Esophagus squamous epithelium (tissue), 4 donors: ENCODE measurements around the gene RPS6KC1.

Source experiments
- POLR2A ChIP-seq, 4 donors: fragments of 450-650 bp; IDR thresholded peaks; one replicate each; pipeline ENCODE4 v1.6.1; 2017; ENCODE audit warnings: antibody characterized with exemption in 4 of 4, mild to moderate bottlenecking in 4 of 4, moderate library complexity in 3 of 4
- TF ChIP-seq, protein P1 (sequence below), 6 experiments: fragments of 450-650 bp in 4 of 6; fragments of 200-600 bp in 2 of 6; sonication (generic) in 2 of 6; IDR thresholded peaks; one replicate each; pipeline ENCODE4 v1.5.1; 2016 to 2019; ENCODE audit warnings: antibody characterized with exemption in 6 of 6, mild to moderate bottlenecking in 4 of 6, moderate library complexity in 4 of 6

DNA sequence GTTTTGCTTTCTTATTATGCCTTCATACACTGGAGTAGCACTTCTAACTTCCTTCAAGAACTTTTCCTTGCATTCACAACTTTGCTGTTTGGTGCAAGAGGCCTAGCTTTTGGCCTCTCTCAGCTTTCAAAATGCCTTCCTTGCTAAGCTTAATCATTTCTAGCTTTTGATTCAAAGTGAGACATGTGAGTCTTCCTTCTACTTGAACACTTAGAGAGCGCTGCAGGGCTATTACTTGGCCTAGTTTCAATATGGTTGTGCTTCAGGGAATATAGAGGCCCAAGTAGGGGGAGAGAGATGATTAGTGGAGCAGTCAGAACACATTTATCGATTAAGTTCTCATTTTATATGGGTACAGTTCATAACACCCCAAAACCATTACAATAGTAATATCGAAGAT is 47.8 kb upstream of the RPS6KC1 start:
- TF ChIP-seq, protein P1, sequence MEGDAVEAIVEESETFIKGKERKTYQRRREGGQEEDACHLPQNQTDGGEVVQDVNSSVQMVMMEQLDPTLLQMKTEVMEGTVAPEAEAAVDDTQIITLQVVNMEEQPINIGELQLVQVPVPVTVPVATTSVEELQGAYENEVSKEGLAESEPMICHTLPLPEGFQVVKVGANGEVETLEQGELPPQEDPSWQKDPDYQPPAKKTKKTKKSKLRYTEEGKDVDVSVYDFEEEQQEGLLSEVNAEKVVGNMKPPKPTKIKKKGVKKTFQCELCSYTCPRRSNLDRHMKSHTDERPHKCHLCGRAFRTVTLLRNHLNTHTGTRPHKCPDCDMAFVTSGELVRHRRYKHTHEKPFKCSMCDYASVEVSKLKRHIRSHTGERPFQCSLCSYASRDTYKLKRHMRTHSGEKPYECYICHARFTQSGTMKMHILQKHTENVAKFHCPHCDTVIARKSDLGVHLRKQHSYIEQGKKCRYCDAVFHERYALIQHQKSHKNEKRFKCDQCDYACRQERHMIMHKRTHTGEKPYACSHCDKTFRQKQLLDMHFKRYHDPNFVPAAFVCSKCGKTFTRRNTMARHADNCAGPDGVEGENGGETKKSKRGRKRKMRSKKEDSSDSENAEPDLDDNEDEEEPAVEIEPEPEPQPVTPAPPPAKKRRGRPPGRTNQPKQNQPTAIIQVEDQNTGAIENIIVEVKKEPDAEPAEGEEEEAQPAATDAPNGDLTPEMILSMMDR (IDR thresholded peaks at IDR 0.05): no peak
- TF ChIP-seq POLR2A (IDR thresholded peaks at IDR 0.05): no peak
